Measurements from ENCODE around the gene ZNF611.
"Not testable (repeated sequence)": the region's sequence is repeated elsewhere in the genome, so short reads cannot be mapped to it uniquely, and the experiment has no call there.

ZNF611 gene

GRCh38 chr19:52700673-52701072 is 34.2 kb downstream of the ZNF611 start:
- no peaks in the 10 kb centered on the region for H3K27me3 ChIP-seq (replicated peaks; ENCODE audit: control insufficient read depth, insufficient read depth, low read length)
- DNase-seq (ENCODE audit: extremely low read depth, insufficient read length), result no peak
- peaks cover 2% of the 10 kb centered on the region; the same call in 1 of the 2 replicates for H3K36me3 ChIP-seq (ENCODE audit: control insufficient read depth, insufficient read depth, low read length)
- TF ChIP-seq, protein P1, sequence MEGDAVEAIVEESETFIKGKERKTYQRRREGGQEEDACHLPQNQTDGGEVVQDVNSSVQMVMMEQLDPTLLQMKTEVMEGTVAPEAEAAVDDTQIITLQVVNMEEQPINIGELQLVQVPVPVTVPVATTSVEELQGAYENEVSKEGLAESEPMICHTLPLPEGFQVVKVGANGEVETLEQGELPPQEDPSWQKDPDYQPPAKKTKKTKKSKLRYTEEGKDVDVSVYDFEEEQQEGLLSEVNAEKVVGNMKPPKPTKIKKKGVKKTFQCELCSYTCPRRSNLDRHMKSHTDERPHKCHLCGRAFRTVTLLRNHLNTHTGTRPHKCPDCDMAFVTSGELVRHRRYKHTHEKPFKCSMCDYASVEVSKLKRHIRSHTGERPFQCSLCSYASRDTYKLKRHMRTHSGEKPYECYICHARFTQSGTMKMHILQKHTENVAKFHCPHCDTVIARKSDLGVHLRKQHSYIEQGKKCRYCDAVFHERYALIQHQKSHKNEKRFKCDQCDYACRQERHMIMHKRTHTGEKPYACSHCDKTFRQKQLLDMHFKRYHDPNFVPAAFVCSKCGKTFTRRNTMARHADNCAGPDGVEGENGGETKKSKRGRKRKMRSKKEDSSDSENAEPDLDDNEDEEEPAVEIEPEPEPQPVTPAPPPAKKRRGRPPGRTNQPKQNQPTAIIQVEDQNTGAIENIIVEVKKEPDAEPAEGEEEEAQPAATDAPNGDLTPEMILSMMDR (IDR thresholded peaks at IDR 0.05; ENCODE audit: insufficient read depth, low read length, poor library complexity, severe bottlenecking), result no peak
- H3K4me3 ChIP-seq (replicated peaks; ENCODE audit: low read depth, low read length), result no peak overlapping the region

DNA sequence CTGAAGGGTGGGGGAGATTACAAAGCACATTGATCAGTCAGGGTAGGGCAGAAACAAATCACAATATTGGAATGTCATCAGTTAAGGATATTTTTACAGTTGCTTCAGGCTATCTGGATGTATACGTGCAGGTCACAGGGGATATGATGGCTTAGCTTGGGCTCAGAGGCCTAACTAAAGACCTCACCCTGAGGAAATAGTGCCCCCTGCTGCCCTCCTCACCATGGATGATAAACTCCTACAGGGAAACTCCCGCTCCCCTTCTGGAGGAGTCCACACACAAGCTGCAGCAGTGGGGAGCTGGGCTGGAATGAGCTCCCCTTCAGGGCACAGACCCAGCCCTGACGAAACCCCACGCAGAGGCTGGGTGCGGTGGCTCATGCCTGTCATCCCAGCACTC is 35.3 kb downstream of the ZNF611 start:
- DNase-seq (ENCODE audit: extremely low read depth, insufficient read length); H3K4me3 ChIP-seq (replicated peaks; ENCODE audit: low read depth, low read length); H3K27me3 ChIP-seq (replicated peaks; ENCODE audit: control insufficient read depth, insufficient read depth, low read length); H3K36me3 ChIP-seq (ENCODE audit: control insufficient read depth, insufficient read depth, low read length): not testable (repeated sequence)

DNA sequence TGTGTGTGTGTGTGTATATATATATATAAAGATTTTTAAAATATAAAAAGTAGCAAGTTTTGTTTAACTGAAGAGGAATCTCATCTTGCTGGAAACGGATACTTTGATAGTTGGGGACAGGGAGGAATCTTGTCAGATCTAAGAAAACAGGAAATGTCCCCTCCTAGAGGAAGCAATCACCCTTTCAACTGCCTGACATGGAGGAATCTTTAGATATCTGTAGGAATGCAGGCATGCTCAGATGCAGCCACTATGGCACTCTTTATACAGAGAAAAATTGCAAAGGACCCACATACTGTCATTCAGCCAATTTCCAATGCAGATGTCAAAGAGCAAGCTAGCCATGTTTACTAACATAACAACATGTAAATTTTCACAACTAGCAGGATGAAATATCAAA is 38.8 kb downstream of the ZNF611 start:
- H3K4me3 ChIP-seq (replicated peaks; ENCODE audit: low read depth, low read length), result no peak overlapping the region
- TF ChIP-seq, protein P1 (IDR thresholded peaks at IDR 0.05; ENCODE audit: insufficient read depth, low read length, poor library complexity, severe bottlenecking), result no peak
- H3K27me3 ChIP-seq (replicated peaks; ENCODE audit: control insufficient read depth, insufficient read depth, low read length), result no peaks in the 10 kb centered on the region
- H3K36me3 ChIP-seq (ENCODE audit: control insufficient read depth, insufficient read depth, low read length), result no peaks in the 10 kb centered on the region
- no peak for DNase-seq (ENCODE audit: extremely low read depth, insufficient read length)

DNA sequence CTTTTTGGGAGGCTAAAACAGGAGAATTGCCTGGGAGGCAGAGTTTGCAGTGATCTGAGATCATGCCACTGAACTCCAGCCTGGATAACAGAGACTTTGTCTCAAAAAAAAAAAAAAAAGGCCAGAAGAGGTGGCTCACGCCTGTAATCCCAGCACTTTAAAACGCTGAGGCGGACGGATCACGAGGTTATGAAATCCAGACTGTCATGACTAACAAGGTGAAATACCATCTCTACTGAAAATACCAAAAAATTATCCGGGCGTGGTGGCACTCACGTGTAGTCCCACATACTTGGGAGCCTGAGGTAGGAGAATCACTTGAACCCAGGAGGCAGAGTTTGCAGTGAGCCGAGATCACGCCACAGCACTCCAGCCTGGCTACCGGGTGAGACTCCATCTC is 39.9 kb downstream of the ZNF611 start:
- Histone ChIP-seq H3K36me3 (ENCODE audit: control insufficient read depth, insufficient read depth, low read length) (no peaks in the 10 kb centered on the region), H3K4me3 (replicated peaks; ENCODE audit: low read depth, low read length) (no peak overlapping the region), H3K27me3 (replicated peaks; ENCODE audit: control insufficient read depth, insufficient read depth, low read length) (no peaks in the 10 kb centered on the region)
- TF ChIP-seq, protein P1 (IDR thresholded peaks at IDR 0.05; ENCODE audit: insufficient read depth, low read length, poor library complexity, severe bottlenecking), result no peak
- DNase-seq (ENCODE audit: extremely low read depth, insufficient read length), result no peak

DNA sequence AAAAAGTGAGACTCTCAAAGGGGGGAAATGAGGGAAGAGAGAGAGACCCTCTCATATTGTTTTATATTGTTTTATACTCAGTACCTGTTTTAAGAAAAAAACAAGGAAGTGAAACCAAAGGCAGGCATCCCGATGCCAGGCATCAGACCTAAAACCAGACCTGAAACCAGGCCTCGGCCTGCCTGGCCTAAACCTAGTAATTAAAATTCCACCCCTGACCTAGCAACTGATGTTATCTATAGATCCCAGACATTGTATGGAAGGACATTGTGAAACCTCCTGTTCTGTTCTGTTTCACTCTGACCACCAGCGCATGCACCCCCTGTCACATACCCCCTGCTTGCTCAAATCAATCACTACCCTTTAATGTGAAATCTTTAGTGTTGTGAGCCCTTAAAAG is 40.6 kb downstream of the ZNF611 start:
- not testable (repeated sequence) for H3K36me3 ChIP-seq (ENCODE audit: control insufficient read depth, insufficient read depth, low read length); H3K27me3 ChIP-seq (replicated peaks; ENCODE audit: control insufficient read depth, insufficient read depth, low read length); DNase-seq (ENCODE audit: extremely low read depth, insufficient read length); H3K4me3 ChIP-seq (replicated peaks; ENCODE audit: low read depth, low read length)

- Histone ChIP-seq H3K4me3 (replicated peaks; ENCODE audit: low read depth, low read length) (no peak overlapping the region), H3K36me3 (ENCODE audit: control insufficient read depth, insufficient read depth, low read length) (no peaks in the 10 kb centered on the region), H3K27me3 (replicated peaks; ENCODE audit: control insufficient read depth, insufficient read depth, low read length) (no peaks in the 10 kb centered on the region)
- peak; percentile 22 for DNase-seq (ENCODE audit: extremely low read depth, insufficient read length)
- TF ChIP-seq, protein P1 (IDR thresholded peaks at IDR 0.05; ENCODE audit: insufficient read depth, low read length, poor library complexity, severe bottlenecking), result no peak
These were observed 42.3 kb downstream of the ZNF611 start for GRCh38 chr19:52692431-52693008.

DNA sequence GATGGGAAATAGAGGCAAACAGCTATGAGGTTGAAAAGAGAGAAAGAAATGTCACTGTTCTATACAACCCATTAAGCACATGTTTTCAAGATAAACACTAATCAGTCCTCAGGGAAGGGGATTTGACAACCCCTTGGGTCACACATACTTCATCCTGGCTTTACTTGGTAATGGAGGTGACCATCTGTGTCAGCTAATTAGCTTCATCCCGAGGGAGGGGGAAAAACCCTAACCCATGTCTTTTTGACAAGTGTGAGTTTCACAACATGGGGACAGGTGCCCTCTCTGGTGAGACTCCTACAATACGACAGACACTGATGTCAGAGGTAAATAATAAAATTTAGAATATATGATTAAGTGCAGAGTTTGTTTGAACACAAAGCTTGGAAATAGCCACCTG is 43.1 kb downstream of the ZNF611 start:
- Histone ChIP-seq H3K27me3 (replicated peaks; ENCODE audit: control insufficient read depth, insufficient read depth, low read length) (no peaks in the 10 kb centered on the region), H3K4me3 (replicated peaks; ENCODE audit: low read depth, low read length) (no peak overlapping the region), H3K36me3 (ENCODE audit: control insufficient read depth, insufficient read depth, low read length) (no peaks in the 10 kb centered on the region)
- DNase-seq (ENCODE audit: extremely low read depth, insufficient read length), result peak; percentile 36
- TF ChIP-seq, protein P1 (IDR thresholded peaks at IDR 0.05; ENCODE audit: insufficient read depth, low read length, poor library complexity, severe bottlenecking), result no peak
